Measurements from ENCODE around the gene C17orf114.

Gene C17orf114

GRCh38 chr17:4789701-4789950 is 12.5 kb downstream of the C17orf114 start (continued):
- TF ChIP-seq, protein P1, sequence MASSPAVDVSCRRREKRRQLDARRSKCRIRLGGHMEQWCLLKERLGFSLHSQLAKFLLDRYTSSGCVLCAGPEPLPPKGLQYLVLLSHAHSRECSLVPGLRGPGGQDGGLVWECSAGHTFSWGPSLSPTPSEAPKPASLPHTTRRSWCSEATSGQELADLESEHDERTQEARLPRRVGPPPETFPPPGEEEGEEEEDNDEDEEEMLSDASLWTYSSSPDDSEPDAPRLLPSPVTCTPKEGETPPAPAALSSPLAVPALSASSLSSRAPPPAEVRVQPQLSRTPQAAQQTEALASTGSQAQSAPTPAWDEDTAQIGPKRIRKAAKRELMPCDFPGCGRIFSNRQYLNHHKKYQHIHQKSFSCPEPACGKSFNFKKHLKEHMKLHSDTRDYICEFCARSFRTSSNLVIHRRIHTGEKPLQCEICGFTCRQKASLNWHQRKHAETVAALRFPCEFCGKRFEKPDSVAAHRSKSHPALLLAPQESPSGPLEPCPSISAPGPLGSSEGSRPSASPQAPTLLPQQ (tag by site-specific recombination; IDR thresholded peaks at IDR 0.05): no peak
- TF ChIP-seq FEZF1 (tag by site-specific recombination; IDR thresholded peaks at IDR 0.05): no peak
- no peak for TF ChIP-seq ZNF677 (tag by site-specific recombination; IDR thresholded peaks at IDR 0.05)
- TF ChIP-seq ZNF148 (tag by site-specific recombination; IDR thresholded peaks at IDR 0.05; ENCODE audit: borderline replicate concordance): no peak
- TF ChIP-seq ZNF133 (tag by site-specific recombination; IDR thresholded peaks at IDR 0.05): no peak
- TF ChIP-seq ZXDB (tag by site-specific recombination; IDR thresholded peaks at IDR 0.05): no peak
- TF ChIP-seq ZNF354C (tag by site-specific recombination; IDR thresholded peaks at IDR 0.05; ENCODE audit: borderline replicate concordance, low read depth): no peak
- TF ChIP-seq ZNF501 (tag by site-specific recombination; IDR thresholded peaks at IDR 0.05): no peak
- TF ChIP-seq, protein P2, sequence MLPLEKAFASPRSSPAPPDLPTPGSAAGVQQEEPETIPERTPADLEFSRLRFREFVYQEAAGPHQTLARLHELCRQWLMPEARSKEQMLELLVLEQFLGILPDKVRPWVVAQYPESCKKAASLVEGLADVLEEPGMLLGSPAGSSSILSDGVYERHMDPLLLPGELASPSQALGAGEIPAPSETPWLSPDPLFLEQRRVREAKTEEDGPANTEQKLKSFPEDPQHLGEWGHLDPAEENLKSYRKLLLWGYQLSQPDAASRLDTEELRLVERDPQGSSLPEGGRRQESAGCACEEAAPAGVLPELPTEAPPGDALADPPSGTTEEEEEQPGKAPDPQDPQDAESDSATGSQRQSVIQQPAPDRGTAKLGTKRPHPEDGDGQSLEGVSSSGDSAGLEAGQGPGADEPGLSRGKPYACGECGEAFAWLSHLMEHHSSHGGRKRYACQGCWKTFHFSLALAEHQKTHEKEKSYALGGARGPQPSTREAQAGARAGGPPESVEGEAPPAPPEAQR (tag by site-specific recombination; IDR thresholded peaks at IDR 0.05): no peak
- TF ChIP-seq ZNF311 (tag by site-specific recombination; IDR thresholded peaks at IDR 0.05; ENCODE audit: borderline replicate concordance): no peak
- TF ChIP-seq ZNF341 (tag by site-specific recombination; IDR thresholded peaks at IDR 0.05; ENCODE audit: low read depth): peak; percentile 96
- TF ChIP-seq ZNF777 (tag by site-specific recombination; IDR thresholded peaks at IDR 0.05; ENCODE audit: borderline replicate concordance): no peak
- TF ChIP-seq ZNF114 (tag by site-specific recombination; IDR thresholded peaks at IDR 0.05): no peak
- peak; percentile 61 for TF ChIP-seq PRDM10 (tag by site-specific recombination; IDR thresholded peaks at IDR 0.05)
- TF ChIP-seq KLF7 (tag by site-specific recombination; IDR thresholded peaks at IDR 0.05; ENCODE audit: borderline replicate concordance): no peak
- TF ChIP-seq TRIM28 (IDR thresholded peaks at IDR 0.05; ENCODE audit: borderline replicate concordance, low read length): no peak
- TF ChIP-seq ZNF658 (tag by site-specific recombination; IDR thresholded peaks at IDR 0.05): no peak
- no peak for TF ChIP-seq ZBTB7A (tag by site-specific recombination; IDR thresholded peaks at IDR 0.05; ENCODE audit: low read depth)
- no peak for TF ChIP-seq ZIC2 (tag by site-specific recombination; IDR thresholded peaks at IDR 0.05)
- no peak for TF ChIP-seq ZNF623 (tag by site-specific recombination; IDR thresholded peaks at IDR 0.05)
- TF ChIP-seq ZNF169 (tag by site-specific recombination; IDR thresholded peaks at IDR 0.05): no peak
- no peak for TF ChIP-seq ZNF362 (tag by site-specific recombination; IDR thresholded peaks at IDR 0.05)
- TF ChIP-seq GLIS1 (tag by site-specific recombination; IDR thresholded peaks at IDR 0.05): no peak
- no peak for TF ChIP-seq ZFP41 (tag by site-specific recombination; IDR thresholded peaks at IDR 0.05; ENCODE audit: borderline replicate concordance)
- TF ChIP-seq OSR2 (tag by site-specific recombination; IDR thresholded peaks at IDR 0.05): no peak
- TF ChIP-seq ZNF157 (tag by site-specific recombination; IDR thresholded peaks at IDR 0.05): no peak
- TF ChIP-seq SALL2 (tag by site-specific recombination; IDR thresholded peaks at IDR 0.05; ENCODE audit: borderline replicate concordance): no peak
- TF ChIP-seq MZF1 (tag by site-specific recombination; IDR thresholded peaks at IDR 0.05; ENCODE audit: borderline replicate concordance): no peak
- no peak for TF ChIP-seq ZNF146 (tag by site-specific recombination; IDR thresholded peaks at IDR 0.05)
- no peak for TF ChIP-seq ZNF670 (tag by site-specific recombination; IDR thresholded peaks at IDR 0.05; ENCODE audit: low read depth)
- no peak for TF ChIP-seq YY2 (tag by site-specific recombination; IDR thresholded peaks at IDR 0.05)
- TF ChIP-seq ZFHX2 (tag by site-specific recombination; conservative IDR thresholded peaks at IDR 0.05): peak; percentile 79

All from HEK293 (cell line).